HepG2 (cell line): ENCODE measurements around the gene THRA. TPM values are rescaled to one million over a fixed set of nuclear protein-coding genes. Genes with fewer than 3 reads are reported as not detected.

ENCODE experiments used
- BRCA1 ChIP-seq: sonication (generic); formaldehyde crosslinking; IDR thresholded peaks from 2 replicates; pipeline ENCODE4 v1.4.0; 2020; ENCODE audit warnings: missing genetic modification reagents
- CCAR2 ChIP-seq: fragments of 200-400 bp; formaldehyde crosslinking; optimal IDR thresholded peaks from 2 replicates; pipeline ENCODE3; 2018; ENCODE audit warnings: low read depth, mild to moderate bottlenecking, low read length, moderate library complexity
- FOXA3 ChIP-seq: IDR thresholded peaks from 2 replicates; pipeline ENCODE4 v1.6.1; 2016; ENCODE audit warnings: missing genetic modification reagents, missing compliant biosample characterization
- ISL2 ChIP-seq: sonication (generic); formaldehyde crosslinking; IDR thresholded peaks from 2 replicates; pipeline ENCODE4 v1.5.0; 2020; ENCODE audit warnings: missing genetic modification reagents
- KDM5B ChIP-seq: sonication (generic); formaldehyde crosslinking; IDR thresholded peaks from 2 replicates; pipeline ENCODE4 v1.4.0; 2020; ENCODE audit warnings: missing genetic modification reagents, mild to moderate bottlenecking, borderline replicate concordance
- MAFG ChIP-seq: sonication (generic); formaldehyde crosslinking; IDR thresholded peaks from 2 replicates; pipeline ENCODE4 v1.5.1; 2020; ENCODE audit warnings: mild to moderate bottlenecking, missing genetic modification reagents
- MIER3 ChIP-seq: IDR thresholded peaks from 2 replicates; pipeline ENCODE4 v1.6.1; 2016; ENCODE audit warnings: missing compliant biosample characterization, borderline replicate concordance
- NONO ChIP-seq, 2 experiments: fragments of 450-650 bp in 1 of 2; sonication (generic) in 1 of 2; formaldehyde crosslinking in 1 of 2; IDR thresholded peaks in 1 of 2; conservative IDR thresholded peaks in 1 of 2; 2 replicates each; pipeline versions ENCODE4 v1.6.1 to v1.8.0; 2017 to 2022; ENCODE audit warnings: mild to moderate bottlenecking in 1 of 2, missing genetic modification reagents in 1 of 2, moderate library complexity in 1 of 2
- ZNF230 ChIP-seq: sonication (generic); formaldehyde crosslinking; IDR thresholded peaks from 2 replicates; pipeline ENCODE4 v1.4.0; 2020; ENCODE audit warnings: mild to moderate bottlenecking, missing genetic modification reagents
- ZNF460 ChIP-seq: sonication (generic); formaldehyde crosslinking; IDR thresholded peaks from 2 replicates; pipeline ENCODE4 v1.5.1; 2020; ENCODE audit warnings: missing genetic modification reagents, mild to moderate bottlenecking, borderline replicate concordance
- ZNF619 ChIP-seq: sonication (generic); formaldehyde crosslinking; IDR thresholded peaks from 2 replicates; pipeline ENCODE4 v1.4.0; 2020; ENCODE audit warnings: mild to moderate bottlenecking, missing genetic modification reagents
- ZNF672 ChIP-seq: sonication (generic); formaldehyde crosslinking; IDR thresholded peaks from 2 replicates; pipeline ENCODE4 v1.8.1; 2022; ENCODE audit warnings: missing genetic modification reagents
- ZNF703 ChIP-seq: sonication (generic); formaldehyde crosslinking; IDR thresholded peaks from 2 replicates; pipeline ENCODE4 v1.5.1; 2020; ENCODE audit warnings: missing genetic modification reagents, mild to moderate bottlenecking, moderate library complexity, borderline replicate concordance
- ZSCAN12 ChIP-seq: sonication (generic); formaldehyde crosslinking; IDR thresholded peaks from 2 replicates; pipeline ENCODE4 v1.9.0; 2021; ENCODE audit warnings: mild to moderate bottlenecking, missing genetic modification reagents
- polyA plus RNA-seq, 8 experiments: library from polyadenylated mRNA; depleted of rRNA in 3 of 8; stranded (reverse) in 7 of 8; unstranded in 1 of 8; fragments of >200 nt; fragmentation: Illumina TruSeq in 4 of 8; extraction: Trizol in 4 of 8; gene quantifications; 2 replicates each; pipeline versions ENCODE4 v1.2.1 to v1.2.3, GENCODE V29; 2011 to 2016; ENCODE audit warnings: low read depth in 4 of 8, missing spikeins in 1 of 8, mixed read lengths in 1 of 8; ENCODE audit not compliant: insufficient read depth in 1 of 8
- total RNA-seq, 5 experiments: library from RNA; depleted of rRNA; stranded (reverse); fragments of >200 nt; fragmentation: Illumina TruSeq; extraction: Trizol; gene quantifications; 2 replicates each; pipeline ENCODE4 v1.2.3, GENCODE V29; 2016; ENCODE audit warnings: low read depth in 1 of 5
- TF ChIP-seq, protein P1 (sequence below): sonication (generic); formaldehyde crosslinking; IDR thresholded peaks from 2 replicates; pipeline ENCODE4 v1.9.0; 2021; ENCODE audit warnings: missing genetic modification reagents, borderline replicate concordance
- TF ChIP-seq, protein P2 (sequence below): sonication (generic); formaldehyde crosslinking; conservative IDR thresholded peaks from 2 replicates; pipeline ENCODE4 v1.5.0; 2020; ENCODE audit warnings: missing genetic modification reagents
- TF ChIP-seq, protein P3 (sequence below): sonication (generic); formaldehyde crosslinking; IDR thresholded peaks from 2 replicates; pipeline ENCODE4 v1.4.0; 2020; ENCODE audit warnings: missing genetic modification reagents
- TF ChIP-seq, protein P4 (sequence below): sonication (generic); formaldehyde crosslinking; IDR thresholded peaks from 2 replicates; pipeline ENCODE4 v1.8.0; 2022; ENCODE audit warnings: mild to moderate bottlenecking, missing genetic modification reagents; ENCODE audit not compliant: insufficient replicate concordance

Gene THRA
- total and polyA plus RNA-seq, 2 of the 13 experiments (the other 11 are each of a cell fraction or from before 2014, with no cell fraction given) = 8.0 to 9.9 TPM

DNA sequence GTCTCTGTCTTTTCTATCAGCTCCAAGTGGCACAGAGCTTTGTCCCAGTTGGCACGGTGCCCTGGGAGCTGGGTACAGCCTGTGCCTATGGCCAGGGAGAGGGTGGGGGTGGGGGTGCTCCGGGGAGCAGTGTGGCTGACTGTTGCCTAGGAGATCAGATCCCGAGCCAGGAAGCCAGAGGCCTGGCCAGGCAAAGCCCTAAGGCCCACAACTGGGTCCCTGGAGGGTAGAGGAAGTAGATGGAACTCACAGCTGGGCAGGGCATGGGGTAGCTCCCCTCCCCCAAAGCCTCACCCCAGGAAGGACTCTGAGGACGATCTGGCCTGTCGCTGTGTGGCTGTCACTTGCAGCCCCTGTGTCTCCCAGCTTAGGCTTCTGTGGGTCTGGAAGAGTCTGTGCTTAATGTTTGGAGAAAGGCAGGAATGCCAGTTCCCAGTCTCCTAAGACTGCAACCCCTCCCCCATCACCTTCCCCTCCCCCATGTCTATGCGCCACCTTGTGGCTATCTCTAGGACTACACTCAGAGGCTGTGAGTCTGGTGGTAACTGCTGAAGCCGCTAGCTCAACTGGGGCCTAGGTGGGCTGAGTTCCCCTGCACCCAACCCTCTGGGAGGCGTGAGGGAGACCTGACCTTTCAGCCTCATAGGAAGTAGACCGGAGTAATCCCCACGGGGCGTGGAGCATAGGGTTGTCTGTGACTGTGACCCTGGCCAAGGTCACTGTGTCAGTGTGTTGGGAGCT, 12.6 kb downstream of the THRA start (continued):
- TF ChIP-seq CCAR2 (no peak), ZNF703 (CRISPR knock-in tag) (no peak), NONO (IDR thresholded peaks at IDR 0.05) (no peak), NONO (CRISPR knock-in tag; conservative IDR thresholded peaks at IDR 0.05) (peak; percentile 88), ZNF672 (CRISPR knock-in tag) (no peak), BRCA1 (no peak), FOXA3 (peak; percentile 41; the same call in 1 of the 2 replicates), MAFG (no peak), KDM5B (peak; percentile 58; the same call in 1 of the 2 replicates), ZNF619 (CRISPR knock-in tag) (no peak), ZNF460 (no peak), MIER3 (peak; percentile 50; the same call in 1 of the 2 replicates), ZSCAN12 (CRISPR knock-in tag) (no peak), ZNF230 (CRISPR knock-in tag) (no peak), ISL2 (CRISPR knock-in tag) (no peak)
- TF ChIP-seq, protein P1, sequence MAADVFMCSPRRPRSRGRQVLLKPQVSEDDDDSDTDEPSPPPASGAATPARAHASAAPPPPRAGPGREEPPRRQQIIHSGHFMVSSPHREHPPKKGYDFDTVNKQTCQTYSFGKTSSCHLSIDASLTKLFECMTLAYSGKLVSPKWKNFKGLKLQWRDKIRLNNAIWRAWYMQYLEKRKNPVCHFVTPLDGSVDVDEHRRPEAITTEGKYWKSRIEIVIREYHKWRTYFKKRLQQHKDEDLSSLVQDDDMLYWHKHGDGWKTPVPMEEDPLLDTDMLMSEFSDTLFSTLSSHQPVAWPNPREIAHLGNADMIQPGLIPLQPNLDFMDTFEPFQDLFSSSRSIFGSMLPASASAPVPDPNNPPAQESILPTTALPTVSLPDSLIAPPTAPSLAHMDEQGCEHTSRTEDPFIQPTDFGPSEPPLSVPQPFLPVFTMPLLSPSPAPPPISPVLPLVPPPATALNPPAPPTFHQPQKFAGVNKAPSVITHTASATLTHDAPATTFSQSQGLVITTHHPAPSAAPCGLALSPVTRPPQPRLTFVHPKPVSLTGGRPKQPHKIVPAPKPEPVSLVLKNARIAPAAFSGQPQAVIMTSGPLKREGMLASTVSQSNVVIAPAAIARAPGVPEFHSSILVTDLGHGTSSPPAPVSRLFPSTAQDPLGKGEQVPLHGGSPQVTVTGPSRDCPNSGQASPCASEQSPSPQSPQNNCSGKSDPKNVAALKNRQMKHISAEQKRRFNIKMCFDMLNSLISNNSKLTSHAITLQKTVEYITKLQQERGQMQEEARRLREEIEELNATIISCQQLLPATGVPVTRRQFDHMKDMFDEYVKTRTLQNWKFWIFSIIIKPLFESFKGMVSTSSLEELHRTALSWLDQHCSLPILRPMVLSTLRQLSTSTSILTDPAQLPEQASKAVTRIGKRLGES (CRISPR knock-in tag) = no peak
- TF ChIP-seq, protein P2, sequence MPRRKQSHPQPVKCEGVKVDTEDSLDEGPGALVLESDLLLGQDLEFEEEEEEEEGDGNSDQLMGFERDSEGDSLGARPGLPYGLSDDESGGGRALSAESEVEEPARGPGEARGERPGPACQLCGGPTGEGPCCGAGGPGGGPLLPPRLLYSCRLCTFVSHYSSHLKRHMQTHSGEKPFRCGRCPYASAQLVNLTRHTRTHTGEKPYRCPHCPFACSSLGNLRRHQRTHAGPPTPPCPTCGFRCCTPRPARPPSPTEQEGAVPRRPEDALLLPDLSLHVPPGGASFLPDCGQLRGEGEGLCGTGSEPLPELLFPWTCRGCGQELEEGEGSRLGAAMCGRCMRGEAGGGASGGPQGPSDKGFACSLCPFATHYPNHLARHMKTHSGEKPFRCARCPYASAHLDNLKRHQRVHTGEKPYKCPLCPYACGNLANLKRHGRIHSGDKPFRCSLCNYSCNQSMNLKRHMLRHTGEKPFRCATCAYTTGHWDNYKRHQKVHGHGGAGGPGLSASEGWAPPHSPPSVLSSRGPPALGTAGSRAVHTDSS = no peak
- TF ChIP-seq, protein P3, sequence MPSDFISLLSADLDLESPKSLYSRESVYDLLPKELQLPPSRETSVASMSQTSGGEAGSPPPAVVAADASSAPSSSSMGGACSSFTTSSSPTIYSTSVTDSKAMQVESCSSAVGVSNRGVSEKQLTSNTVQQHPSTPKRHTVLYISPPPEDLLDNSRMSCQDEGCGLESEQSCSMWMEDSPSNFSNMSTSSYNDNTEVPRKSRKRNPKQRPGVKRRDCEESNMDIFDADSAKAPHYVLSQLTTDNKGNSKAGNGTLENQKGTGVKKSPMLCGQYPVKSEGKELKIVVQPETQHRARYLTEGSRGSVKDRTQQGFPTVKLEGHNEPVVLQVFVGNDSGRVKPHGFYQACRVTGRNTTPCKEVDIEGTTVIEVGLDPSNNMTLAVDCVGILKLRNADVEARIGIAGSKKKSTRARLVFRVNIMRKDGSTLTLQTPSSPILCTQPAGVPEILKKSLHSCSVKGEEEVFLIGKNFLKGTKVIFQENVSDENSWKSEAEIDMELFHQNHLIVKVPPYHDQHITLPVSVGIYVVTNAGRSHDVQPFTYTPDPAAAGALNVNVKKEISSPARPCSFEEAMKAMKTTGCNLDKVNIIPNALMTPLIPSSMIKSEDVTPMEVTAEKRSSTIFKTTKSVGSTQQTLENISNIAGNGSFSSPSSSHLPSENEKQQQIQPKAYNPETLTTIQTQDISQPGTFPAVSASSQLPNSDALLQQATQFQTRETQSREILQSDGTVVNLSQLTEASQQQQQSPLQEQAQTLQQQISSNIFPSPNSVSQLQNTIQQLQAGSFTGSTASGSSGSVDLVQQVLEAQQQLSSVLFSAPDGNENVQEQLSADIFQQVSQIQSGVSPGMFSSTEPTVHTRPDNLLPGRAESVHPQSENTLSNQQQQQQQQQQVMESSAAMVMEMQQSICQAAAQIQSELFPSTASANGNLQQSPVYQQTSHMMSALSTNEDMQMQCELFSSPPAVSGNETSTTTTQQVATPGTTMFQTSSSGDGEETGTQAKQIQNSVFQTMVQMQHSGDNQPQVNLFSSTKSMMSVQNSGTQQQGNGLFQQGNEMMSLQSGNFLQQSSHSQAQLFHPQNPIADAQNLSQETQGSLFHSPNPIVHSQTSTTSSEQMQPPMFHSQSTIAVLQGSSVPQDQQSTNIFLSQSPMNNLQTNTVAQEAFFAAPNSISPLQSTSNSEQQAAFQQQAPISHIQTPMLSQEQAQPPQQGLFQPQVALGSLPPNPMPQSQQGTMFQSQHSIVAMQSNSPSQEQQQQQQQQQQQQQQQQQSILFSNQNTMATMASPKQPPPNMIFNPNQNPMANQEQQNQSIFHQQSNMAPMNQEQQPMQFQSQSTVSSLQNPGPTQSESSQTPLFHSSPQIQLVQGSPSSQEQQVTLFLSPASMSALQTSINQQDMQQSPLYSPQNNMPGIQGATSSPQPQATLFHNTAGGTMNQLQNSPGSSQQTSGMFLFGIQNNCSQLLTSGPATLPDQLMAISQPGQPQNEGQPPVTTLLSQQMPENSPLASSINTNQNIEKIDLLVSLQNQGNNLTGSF = no peak
- TF ChIP-seq, protein P4, sequence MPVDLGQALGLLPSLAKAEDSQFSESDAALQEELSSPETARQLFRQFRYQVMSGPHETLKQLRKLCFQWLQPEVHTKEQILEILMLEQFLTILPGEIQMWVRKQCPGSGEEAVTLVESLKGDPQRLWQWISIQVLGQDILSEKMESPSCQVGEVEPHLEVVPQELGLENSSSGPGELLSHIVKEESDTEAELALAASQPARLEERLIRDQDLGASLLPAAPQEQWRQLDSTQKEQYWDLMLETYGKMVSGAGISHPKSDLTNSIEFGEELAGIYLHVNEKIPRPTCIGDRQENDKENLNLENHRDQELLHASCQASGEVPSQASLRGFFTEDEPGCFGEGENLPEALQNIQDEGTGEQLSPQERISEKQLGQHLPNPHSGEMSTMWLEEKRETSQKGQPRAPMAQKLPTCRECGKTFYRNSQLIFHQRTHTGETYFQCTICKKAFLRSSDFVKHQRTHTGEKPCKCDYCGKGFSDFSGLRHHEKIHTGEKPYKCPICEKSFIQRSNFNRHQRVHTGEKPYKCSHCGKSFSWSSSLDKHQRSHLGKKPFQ (CRISPR knock-in tag) = no peak
